Hepatocyte (in vitro differentiated cells): Measurements from ENCODE around the gene DALRD3. TPM values are rescaled to one million over a fixed set of nuclear protein-coding genes. Genes with fewer than 3 reads are reported as not detected.

Experiments
- DNase-seq: peaks from one replicate; pipeline ENCODE4 v3.0.0-alpha.2; 2016; ENCODE audit warnings: low spot score
- H2AFZ ChIP-seq: fragments of 200-600 bp; sonication (generic); 2 replicates; pipeline ENCODE4 v1.6.0; 2016; ENCODE audit warnings: antibody characterized with exemption, mild to moderate bottlenecking
- H3K27ac ChIP-seq: fragments of 200-600 bp; sonication (generic); 2 replicates; pipeline ENCODE4 v1.5.1; 2016; ENCODE audit warnings: mild to moderate bottlenecking
- H3K27me3 ChIP-seq: fragments of 200-600 bp; sonication (generic); 2 replicates; pipeline ENCODE4 v1.6.1; 2016
- H3K36me3 ChIP-seq: fragments of 200-600 bp; sonication (generic); replicated peaks from 2 replicates; pipeline ENCODE4 v1.5.1; 2016; ENCODE audit warnings: low read depth; ENCODE audit not compliant: insufficient read depth
- H3K4me1 ChIP-seq: fragments of 200-600 bp; sonication (generic); 2 replicates; pipeline ENCODE4 v1.5.1; 2016; ENCODE audit warnings: mild to moderate bottlenecking, moderate library complexity; ENCODE audit not compliant: insufficient read depth
- H3K4me2 ChIP-seq: fragments of 200-600 bp; sonication (generic); 2 replicates; pipeline ENCODE4 v1.6.0; 2016
- H3K4me3 ChIP-seq: fragments of 200-600 bp; sonication (generic); 2 replicates; pipeline ENCODE4 v1.5.1; 2016; ENCODE audit warnings: mild to moderate bottlenecking
- H3K79me2 ChIP-seq: fragments of 200-600 bp; sonication (generic); 2 replicates; pipeline ENCODE4 v1.6.0; 2017; ENCODE audit warnings: mild to moderate bottlenecking
- H3K9me2 ChIP-seq: fragments of 200-600 bp; sonication (generic); replicated peaks from 2 replicates; pipeline ENCODE4 v1.6.0; 2017; ENCODE audit warnings: mild to moderate bottlenecking; ENCODE audit not compliant: insufficient read depth
- H3K9me3 ChIP-seq: fragments of 200-600 bp; sonication (generic); 2 replicates; pipeline ENCODE4 v1.5.1; 2016; ENCODE audit warnings: low read depth, mild to moderate bottlenecking
- H4K20me1 ChIP-seq: fragments of 200-600 bp; sonication (generic); 2 replicates; pipeline ENCODE4 v1.6.0; 2016; ENCODE audit warnings: mild to moderate bottlenecking; ENCODE audit not compliant: insufficient read depth, poor library complexity, severe bottlenecking
- EZH2 ChIP-seq: fragments of 200-600 bp; sonication (generic); IDR thresholded peaks from 2 replicates; pipeline ENCODE4 v1.6.1; 2016; ENCODE audit warnings: antibody characterized with exemption, mild to moderate bottlenecking, borderline replicate concordance
- EZH2phosphoT487 ChIP-seq: fragments of 200-600 bp; sonication (generic); IDR thresholded peaks from one replicate; pipeline ENCODE4 v1.6.1; 2018; ENCODE audit warnings: antibody characterized with exemption, mild to moderate bottlenecking, low read depth, moderate library complexity; ENCODE audit not compliant: unreplicated experiment, severe bottlenecking
- WGBS: methylation state at CpG from one replicate; pipeline ENCODE4 v1.1.6; 2016; ENCODE audit warnings: low lambda C conversion rate; ENCODE audit errors: missing lambda C conversion rate; 5-methylcytosine and 5-hydroxymethylcytosine counted together
- polyA plus RNA-seq: library from polyadenylated mRNA; unstranded; fragments of >200 nt; fragmentation: Nextera tagmentation; extraction: Ambion mirVana; gene quantifications from 2 replicates; pipeline ENCODE4 v1.2.1, GENCODE V29; 2016
- total RNA-seq: library from RNA; depleted of rRNA; stranded (reverse); fragments of >200 nt; gene quantifications from 2 replicates; pipeline ENCODE4 v1.2.3, GENCODE V29; 2014
- TF ChIP-seq, protein P1 (sequence below): fragments of 200-600 bp; sonication (generic); IDR thresholded peaks from 2 replicates; pipeline ENCODE4 v1.5.1; 2016; ENCODE audit warnings: antibody characterized with exemption, mild to moderate bottlenecking; ENCODE audit not compliant: poor library complexity

The DALRD3 gene
- total and polyA plus RNA-seq, 2 experiments from 2014 or later, result 27.0 to 29.3 TPM

DNA sequence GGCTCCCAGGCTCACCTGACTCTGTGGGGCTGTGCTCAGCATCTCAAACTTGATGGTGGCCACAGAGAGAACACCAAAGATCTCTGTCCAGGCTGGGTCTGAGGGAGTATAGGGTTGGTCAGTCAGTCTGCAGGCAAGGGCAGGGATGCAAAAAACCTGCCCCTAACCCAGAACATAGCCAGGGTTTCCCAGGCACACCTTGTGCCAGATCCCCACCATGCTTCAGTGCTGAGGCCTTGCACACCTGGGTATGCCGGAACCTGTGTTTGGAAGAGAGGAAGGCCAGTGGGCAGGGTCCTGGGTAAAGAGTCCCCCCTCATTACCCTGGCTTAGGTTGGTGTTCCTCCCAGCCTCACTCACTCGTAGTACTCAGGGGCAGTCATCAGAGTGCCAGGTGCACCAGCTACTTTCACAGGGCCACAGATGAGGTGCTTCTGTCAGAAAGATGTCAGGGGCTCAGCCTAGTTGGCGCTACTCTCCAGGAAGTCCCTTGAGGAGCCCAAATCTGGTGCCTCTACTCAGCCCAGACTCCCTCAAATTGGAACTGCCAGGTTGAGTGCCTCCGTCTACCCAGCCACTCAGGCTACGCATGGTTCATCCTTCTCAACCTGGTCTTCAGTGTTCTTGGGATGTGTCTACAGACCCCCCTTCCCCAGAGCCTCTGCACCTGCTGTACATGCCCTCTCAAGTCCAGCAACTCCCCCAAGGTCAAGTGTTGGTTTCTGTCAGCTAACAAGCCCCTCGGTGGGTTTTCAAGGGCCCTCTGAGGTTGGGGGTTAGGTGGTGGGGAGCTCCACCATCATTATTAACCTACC lies 1.8 kb downstream of the DALRD3 start:
- DNase-seq, result no peak
- no peaks in the 10 kb centered on the region for H3K9me2 ChIP-seq
- H4K20me1 ChIP-seq, result peaks cover 43% of the 10 kb centered on the region
- H3K27ac ChIP-seq, result peak overlapping the region; percentile 96
- H3K36me3 ChIP-seq, result no peaks in the 10 kb centered on the region
- TF ChIP-seq, protein P1, sequence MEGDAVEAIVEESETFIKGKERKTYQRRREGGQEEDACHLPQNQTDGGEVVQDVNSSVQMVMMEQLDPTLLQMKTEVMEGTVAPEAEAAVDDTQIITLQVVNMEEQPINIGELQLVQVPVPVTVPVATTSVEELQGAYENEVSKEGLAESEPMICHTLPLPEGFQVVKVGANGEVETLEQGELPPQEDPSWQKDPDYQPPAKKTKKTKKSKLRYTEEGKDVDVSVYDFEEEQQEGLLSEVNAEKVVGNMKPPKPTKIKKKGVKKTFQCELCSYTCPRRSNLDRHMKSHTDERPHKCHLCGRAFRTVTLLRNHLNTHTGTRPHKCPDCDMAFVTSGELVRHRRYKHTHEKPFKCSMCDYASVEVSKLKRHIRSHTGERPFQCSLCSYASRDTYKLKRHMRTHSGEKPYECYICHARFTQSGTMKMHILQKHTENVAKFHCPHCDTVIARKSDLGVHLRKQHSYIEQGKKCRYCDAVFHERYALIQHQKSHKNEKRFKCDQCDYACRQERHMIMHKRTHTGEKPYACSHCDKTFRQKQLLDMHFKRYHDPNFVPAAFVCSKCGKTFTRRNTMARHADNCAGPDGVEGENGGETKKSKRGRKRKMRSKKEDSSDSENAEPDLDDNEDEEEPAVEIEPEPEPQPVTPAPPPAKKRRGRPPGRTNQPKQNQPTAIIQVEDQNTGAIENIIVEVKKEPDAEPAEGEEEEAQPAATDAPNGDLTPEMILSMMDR, result no peak
- TF ChIP-seq EZH2 (no peak), EZH2phosphoT487 (no peak)
- no peaks in the 10 kb centered on the region for H3K27me3 ChIP-seq
- no peaks in the 10 kb centered on the region for H3K9me3 ChIP-seq
- peaks cover 30% of the 10 kb centered on the region for H3K4me1 ChIP-seq
- no peak overlapping the region for H3K4me3 ChIP-seq
- H2AFZ ChIP-seq, result no peak overlapping the region
- WGBS, result 90% methylated on average over 6 of the region's 6 CpGs
- H3K4me2 ChIP-seq, result peak overlapping the region; percentile 96
- H3K79me2 ChIP-seq, result peaks cover 51% of the 10 kb centered on the region

DNA sequence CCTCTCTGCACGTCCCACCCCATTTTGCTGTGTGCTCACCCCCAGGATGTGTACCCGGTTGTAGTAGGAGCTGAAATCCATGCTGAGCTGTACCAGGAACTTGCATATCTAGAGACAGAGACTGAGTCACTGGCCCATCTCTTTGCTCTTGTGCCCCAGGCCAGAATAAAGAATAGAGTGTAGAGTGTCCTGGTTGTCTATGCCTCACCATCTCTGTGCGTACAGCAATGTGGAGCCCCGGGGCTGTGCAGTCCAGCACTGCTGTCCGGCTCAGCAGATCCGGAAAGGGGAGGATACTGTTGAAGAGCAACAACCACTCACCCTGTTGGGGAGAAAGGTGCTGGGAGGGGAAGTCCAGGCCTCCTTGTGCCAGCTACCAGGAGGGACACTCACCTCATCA lies 2.6 kb downstream of the DALRD3 start:
- H3K9me3 ChIP-seq, result no peaks in the 10 kb centered on the region
- 83% methylated on average over 6 of the region's 6 CpGs for WGBS
- no peak for DNase-seq
- H3K27me3 ChIP-seq, result no peaks in the 10 kb centered on the region
- peaks cover 30% of the 10 kb centered on the region for H3K4me1 ChIP-seq
- H3K36me3 ChIP-seq, result no peaks in the 10 kb centered on the region
- H4K20me1 ChIP-seq, result peaks cover 50% of the 10 kb centered on the region
- H3K27ac ChIP-seq, result no peak overlapping the region
- H3K4me2 ChIP-seq, result no peak overlapping the region
- TF ChIP-seq, protein P1, result no peak
- TF ChIP-seq EZH2 (no peak), EZH2phosphoT487 (no peak)
- no peak overlapping the region for H2AFZ ChIP-seq
- H3K79me2 ChIP-seq, result peaks cover 58% of the 10 kb centered on the region
- no peak overlapping the region for H3K4me3 ChIP-seq
- H3K9me2 ChIP-seq, result no peaks in the 10 kb centered on the region

DNA sequence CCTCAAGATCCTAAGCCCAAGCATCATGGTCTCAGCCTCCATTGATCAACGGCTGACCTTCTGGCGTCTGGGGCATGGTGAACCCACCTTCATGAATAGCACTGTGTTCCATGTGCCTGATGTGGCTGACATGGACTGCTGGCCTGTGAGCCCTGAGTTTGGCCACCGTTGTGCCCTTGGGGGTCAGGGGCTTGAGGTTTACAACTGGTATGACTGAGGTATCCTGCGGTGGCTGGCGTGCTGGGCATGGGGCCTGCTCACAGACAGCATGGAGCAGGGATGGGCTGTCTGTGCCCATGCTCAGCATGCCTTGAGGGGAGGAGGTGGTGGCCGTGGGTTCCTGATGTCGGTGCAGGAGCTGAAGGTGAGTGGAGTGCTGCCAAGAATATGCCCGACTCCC lies 3.3 kb downstream of the DALRD3 start:
- H3K9me2 ChIP-seq, result no peaks in the 10 kb centered on the region
- H3K79me2 ChIP-seq, result peaks cover 58% of the 10 kb centered on the region
- TF ChIP-seq EZH2 (no peak), EZH2phosphoT487 (no peak)
- TF ChIP-seq, protein P1, result no peak
- no peak for DNase-seq
- no peak overlapping the region for H3K4me3 ChIP-seq
- H3K27me3 ChIP-seq, result no peaks in the 10 kb centered on the region
- no peak overlapping the region for H2AFZ ChIP-seq
- 96% methylated on average over 8 of the region's 8 CpGs for WGBS
- H3K27ac ChIP-seq, result no peak overlapping the region
- H3K9me3 ChIP-seq, result no peaks in the 10 kb centered on the region
- peaks cover 25% of the 10 kb centered on the region for H3K4me1 ChIP-seq
- no peaks in the 10 kb centered on the region for H3K36me3 ChIP-seq
- H3K4me2 ChIP-seq, result no peak overlapping the region
- H4K20me1 ChIP-seq, result peaks cover 57% of the 10 kb centered on the region
